MCF 10A (cell line): ENCODE data around the gene FMNL1. TPM values are rescaled to one million over a fixed set of nuclear protein-coding genes. Genes with fewer than 3 reads are reported as not detected.

Source experiments
- BruUV-seq: library from RNA; stranded (reverse); fragments of 400-500 nt; replicated peaks from 2 replicates; lab custom pipeline; 2021; lab: Mats Ljungman, UMichigan
- CTCF ChIA-PET: fragments of 300-600 bp; sonication (Branson Sonifier 250); formaldehyde crosslinking; extraction: SDS; loops from one replicate; lab custom pipeline; 2021; ENCODE audit warnings: antibody characterized with exemption, inconsistent platforms; lab: Yijun Ruan, JAX
- POLR2A ChIA-PET: fragments of 300-600, 350-650 bp; sonication (Branson Sonifier 250); formaldehyde crosslinking; extraction: SDS; loops from one replicate; lab custom pipeline; 2020; ENCODE audit warnings: antibody characterized with exemption, inconsistent platforms; lab: Yijun Ruan, JAX
- DNase-seq: peaks from one replicate; pipeline ENCODE4 v3.0.0-alpha.2; 2018; ENCODE audit not compliant: unreplicated experiment
- H3K27ac Mint-ChIP-seq: one replicate; pipeline ENCODE4 v1.8.0; 2022; ENCODE audit warnings: mild to moderate bottlenecking, low read depth, mixed read lengths; ENCODE audit not compliant: unreplicated experiment
- H3K27me3 Mint-ChIP-seq: one replicate; pipeline ENCODE4 v1.8.0; 2022; ENCODE audit warnings: mixed read lengths; ENCODE audit not compliant: insufficient read depth, unreplicated experiment
- H3K36me3 Mint-ChIP-seq: one replicate; pipeline ENCODE4 v1.8.0; 2022; ENCODE audit warnings: mild to moderate bottlenecking, moderate library complexity, mixed read lengths; ENCODE audit not compliant: insufficient read depth, unreplicated experiment
- H3K4me1 Mint-ChIP-seq: one replicate; pipeline ENCODE4 v1.8.0; 2022; ENCODE audit warnings: mixed read lengths; ENCODE audit not compliant: insufficient read depth, unreplicated experiment
- H3K4me3 Mint-ChIP-seq: one replicate; pipeline ENCODE4 v1.8.0; 2022; ENCODE audit warnings: mild to moderate bottlenecking, moderate library complexity, mixed read lengths; ENCODE audit not compliant: unreplicated experiment
- H3K9me3 Mint-ChIP-seq: one replicate; pipeline ENCODE4 v1.8.0; 2022; ENCODE audit warnings: mixed read lengths; ENCODE audit not compliant: unreplicated experiment
- CTCF ChIP-seq: fragments of 200-600 bp; IDR thresholded peaks from one replicate; pipeline ENCODE4 v1.8.0; 2022; ENCODE audit warnings: antibody characterized with exemption, mild to moderate bottlenecking; ENCODE audit not compliant: unreplicated experiment
- intact Hi-C: fragments of 100-400 bp; cut with micrococcal nuclease; formaldehyde crosslinking; loops from 2 replicates; pipeline ENCODE4 v1.14.1; 2022
- total RNA-seq: library from RNA; stranded (reverse); gene quantifications from 2 replicates; pipeline ENCODE4 v1.2.3, GENCODE V29; 2022

Gene FMNL1
- total RNA-seq, 1 experiment from 2014 or later: 28.1 TPM

GRCh38 chr17:45286286-45286685, 64.6 kb downstream of the FMNL1 start:
- CTCF ChIA-PET: interaction anchor here (0.6 to 1.4 kb wide), 3 partner anchors 9 to 99 kb away, joined by 3 to 4 read pairs (median 3); no protein-coding TSS in a partner anchor
- POLR2A ChIA-PET: no interaction called here
- intact Hi-C loops: no loop called here
- H3K4me3 Mint-ChIP-seq: no peak overlapping the region
- no peak overlapping the region for H3K27ac Mint-ChIP-seq
- TF ChIP-seq CTCF: no peak
- no peak for DNase-seq
- no TSS peak for BruUV-seq
- H3K36me3 Mint-ChIP-seq: peaks cover 86% of the 10 kb centered on the region
- H3K9me3 Mint-ChIP-seq: no peaks in the 10 kb centered on the region
- H3K4me1 Mint-ChIP-seq: no peaks in the 10 kb centered on the region
- H3K27me3 Mint-ChIP-seq: no peaks in the 10 kb centered on the region

- H3K36me3 Mint-ChIP-seq: peaks cover 71% of the 10 kb centered on the region
- no peaks in the 10 kb centered on the region for H3K9me3 Mint-ChIP-seq
- H3K27me3 Mint-ChIP-seq: no peaks in the 10 kb centered on the region
- BruUV-seq: no TSS peak
- no peak for DNase-seq
- H3K4me3 Mint-ChIP-seq: no peak overlapping the region
- no peak overlapping the region for H3K27ac Mint-ChIP-seq
- CTCF ChIA-PET: interaction anchor here (0.7 to 1.0 kb wide), 3 partner anchors 11 to 31 kb away, joined by 3 to 4 read pairs (median 3); no protein-coding TSS in a partner anchor
- POLR2A ChIA-PET: interaction anchor here (0.6 to 1.6 kb wide), 5 partner anchors 10 to 152 kb away, joined by 3 to 4 read pairs (median 4); partner anchors contain the start of gene MAP3K14
- no peak for TF ChIP-seq CTCF
- intact Hi-C loops: no loop called here
- H3K4me1 Mint-ChIP-seq: peaks cover 3% of the 10 kb centered on the region
Measured at GRCh38 chr17:45287526-45288500, 66.1 kb downstream of the FMNL1 start.

- no TSS peak for BruUV-seq
- no peaks in the 10 kb centered on the region for H3K27me3 Mint-ChIP-seq
- no peak for DNase-seq
- H3K36me3 Mint-ChIP-seq: peaks cover 61% of the 10 kb centered on the region
- H3K27ac Mint-ChIP-seq: no peak overlapping the region
- no peaks in the 10 kb centered on the region for H3K9me3 Mint-ChIP-seq
- CTCF ChIA-PET: interaction anchor here (0.7 to 0.8 kb wide), 2 partner anchors 30 kb away, joined by 3 read pairs; no protein-coding TSS in a partner anchor
- POLR2A ChIA-PET: no interaction called here
- no peak overlapping the region for H3K4me3 Mint-ChIP-seq
- intact Hi-C loops: no loop called here
- TF ChIP-seq CTCF: no peak
- peaks cover 13% of the 10 kb centered on the region for H3K4me1 Mint-ChIP-seq
Measured at GRCh38 chr17:45288825-45289224, 67.1 kb downstream of the FMNL1 start.
